SK-N-SH treated with all-trans-retinoic acid at 6 μM for 48 hours (cell line): ENCODE data around the gene ARAP1.

Experiments used
- ATAC-seq: fragments of 200-7000 bp; cut with Tn5 transposase; 3 replicates; pipeline ENCODE4 v1.9.1; 2020; ENCODE audit warnings: mild to moderate bottlenecking, moderate library complexity
- BACH2 ChIP-seq: fragments of 250-450 bp; sonication (Bioruptor Pico); IDR thresholded peaks from 2 replicates; pipeline ENCODE4 v1.9.0; 2021; ENCODE audit warnings: mild to moderate bottlenecking, borderline replicate concordance
- CSDC2 ChIP-seq: fragments of 250-450 bp; sonication (Bioruptor Pico); IDR thresholded peaks from 2 replicates; pipeline ENCODE4 v1.5.0; 2020; ENCODE audit warnings: mild to moderate bottlenecking, moderate library complexity
- CSRNP3 ChIP-seq: fragments of 250-450 bp; sonication (Bioruptor Pico); IDR thresholded peaks from 2 replicates; pipeline ENCODE4 v1.5.1; 2021; ENCODE audit warnings: mild to moderate bottlenecking, moderate library complexity
- ESRRG ChIP-seq: fragments of 250-450 bp; sonication (Bioruptor Pico); IDR thresholded peaks from 2 replicates; pipeline ENCODE4 v1.6.1; 2021; ENCODE audit warnings: mild to moderate bottlenecking
- GLIS3 ChIP-seq: fragments of 250-450 bp; sonication (Bioruptor Pico); IDR thresholded peaks from 2 replicates; pipeline ENCODE4 v1.5.0; 2020; ENCODE audit warnings: mild to moderate bottlenecking, moderate library complexity
- ISL1 ChIP-seq: fragments of 250-450 bp; sonication (Bioruptor Pico); IDR thresholded peaks from 2 replicates; pipeline ENCODE4 v2.1.2; 2022; ENCODE audit warnings: mild to moderate bottlenecking, moderate library complexity
- OSR1 ChIP-seq: fragments of 250-450 bp; sonication (Bioruptor Pico); IDR thresholded peaks from 2 replicates; pipeline ENCODE4 v1.8.0; 2022; ENCODE audit warnings: moderate library complexity, mild to moderate bottlenecking, inconsistent platforms
- PATZ1 ChIP-seq: fragments of 250-450 bp; sonication (Bioruptor Pico); IDR thresholded peaks from 2 replicates; pipeline ENCODE4 v1.8.0; 2020; ENCODE audit warnings: mild to moderate bottlenecking, moderate library complexity, borderline replicate concordance
- PPARA ChIP-seq: fragments of 250-450 bp; sonication (Bioruptor Pico); IDR thresholded peaks from 2 replicates; pipeline ENCODE4 v1.5.0; 2020; ENCODE audit warnings: mild to moderate bottlenecking, borderline replicate concordance
- TCF4 ChIP-seq: fragments of 250-450 bp; sonication (Bioruptor Pico); IDR thresholded peaks from 2 replicates; pipeline ENCODE4 v1.8.0; 2021; ENCODE audit warnings: mild to moderate bottlenecking, moderate library complexity, borderline replicate concordance
- TOX ChIP-seq: fragments of 250-450 bp; sonication (Bioruptor Pico); IDR thresholded peaks from 2 replicates; pipeline ENCODE4 v1.8.0; 2021; ENCODE audit warnings: mild to moderate bottlenecking, moderate library complexity, borderline replicate concordance
- ZFP3 ChIP-seq: fragments of 250-450 bp; sonication (Bioruptor Pico); IDR thresholded peaks from 2 replicates; pipeline ENCODE4 v1.5.0; 2020; ENCODE audit warnings: mild to moderate bottlenecking, moderate library complexity
- ZFP30 ChIP-seq: fragments of 450-650 bp; formaldehyde crosslinking; IDR thresholded peaks from 2 replicates; pipeline ENCODE4 v1.5.0; 2022; ENCODE audit warnings: mild to moderate bottlenecking, moderate library complexity
- ZNF565 ChIP-seq: fragments of 450-650 bp; formaldehyde crosslinking; conservative IDR thresholded peaks from 2 replicates; pipeline ENCODE4 v1.5.0; 2020; ENCODE audit warnings: low read depth, mild to moderate bottlenecking, moderate library complexity
- ZNF70 ChIP-seq: fragments of 450-650 bp; formaldehyde crosslinking; IDR thresholded peaks from 2 replicates; pipeline ENCODE4 v1.5.0; 2020; ENCODE audit warnings: mild to moderate bottlenecking, moderate library complexity
- TF ChIP-seq, protein P1 (sequence below): fragments of 250-450 bp; sonication (Bioruptor Pico); IDR thresholded peaks from 2 replicates; pipeline ENCODE4 v1.8.0; 2021; ENCODE audit warnings: low read depth, mild to moderate bottlenecking, moderate library complexity, borderline replicate concordance
- TF ChIP-seq, protein P2 (sequence below): fragments of 250-450 bp; sonication (Bioruptor Pico); IDR thresholded peaks from 2 replicates; pipeline ENCODE4 v1.5.0; 2020; ENCODE audit warnings: mild to moderate bottlenecking, moderate library complexity
- TF ChIP-seq, protein P3 (sequence below): fragments of 250-450 bp; sonication (Bioruptor Pico); IDR thresholded peaks from 2 replicates; pipeline ENCODE4 v1.5.1; 2020; ENCODE audit warnings: low read depth, mild to moderate bottlenecking, moderate library complexity

The ARAP1 gene

GRCh38 chr11:72681226-72682153 lies 70.7 kb downstream of the ARAP1 start:
- ATAC-seq = no peak
- TF ChIP-seq BACH2 (CRISPR knock-in tag) = no peak
- no peak for TF ChIP-seq PATZ1 (CRISPR knock-in tag)
- TF ChIP-seq ZNF565 (CRISPR knock-in tag) = no peak
- no peak for TF ChIP-seq ZFP30 (CRISPR knock-in tag)
- TF ChIP-seq ESRRG (CRISPR knock-in tag) = no peak
- TF ChIP-seq CSDC2 (CRISPR knock-in tag) = no peak
- TF ChIP-seq GLIS3 (CRISPR knock-in tag) = no peak
- TF ChIP-seq, protein P1, sequence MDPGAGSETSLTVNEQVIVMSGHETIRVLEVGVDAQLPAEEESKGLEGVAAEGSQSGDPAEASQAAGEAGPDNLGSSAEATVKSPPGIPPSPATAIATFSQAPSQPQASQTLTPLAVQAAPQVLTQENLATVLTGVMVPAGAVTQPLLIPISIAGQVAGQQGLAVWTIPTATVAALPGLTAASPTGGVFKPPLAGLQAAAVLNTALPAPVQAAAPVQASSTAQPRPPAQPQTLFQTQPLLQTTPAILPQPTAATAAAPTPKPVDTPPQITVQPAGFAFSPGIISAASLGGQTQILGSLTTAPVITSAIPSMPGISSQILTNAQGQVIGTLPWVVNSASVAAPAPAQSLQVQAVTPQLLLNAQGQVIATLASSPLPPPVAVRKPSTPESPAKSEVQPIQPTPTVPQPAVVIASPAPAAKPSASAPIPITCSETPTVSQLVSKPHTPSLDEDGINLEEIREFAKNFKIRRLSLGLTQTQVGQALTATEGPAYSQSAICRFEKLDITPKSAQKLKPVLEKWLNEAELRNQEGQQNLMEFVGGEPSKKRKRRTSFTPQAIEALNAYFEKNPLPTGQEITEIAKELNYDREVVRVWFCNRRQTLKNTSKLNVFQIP (CRISPR knock-in tag) = no peak
- no peak for TF ChIP-seq ISL1
- no peak for TF ChIP-seq ZFP3 (CRISPR knock-in tag)
- no peak for TF ChIP-seq CSRNP3 (CRISPR knock-in tag)
- TF ChIP-seq TCF4 = no peak
- no peak for TF ChIP-seq PPARA
- TF ChIP-seq ZNF70 (CRISPR knock-in tag) = no peak

DNA sequence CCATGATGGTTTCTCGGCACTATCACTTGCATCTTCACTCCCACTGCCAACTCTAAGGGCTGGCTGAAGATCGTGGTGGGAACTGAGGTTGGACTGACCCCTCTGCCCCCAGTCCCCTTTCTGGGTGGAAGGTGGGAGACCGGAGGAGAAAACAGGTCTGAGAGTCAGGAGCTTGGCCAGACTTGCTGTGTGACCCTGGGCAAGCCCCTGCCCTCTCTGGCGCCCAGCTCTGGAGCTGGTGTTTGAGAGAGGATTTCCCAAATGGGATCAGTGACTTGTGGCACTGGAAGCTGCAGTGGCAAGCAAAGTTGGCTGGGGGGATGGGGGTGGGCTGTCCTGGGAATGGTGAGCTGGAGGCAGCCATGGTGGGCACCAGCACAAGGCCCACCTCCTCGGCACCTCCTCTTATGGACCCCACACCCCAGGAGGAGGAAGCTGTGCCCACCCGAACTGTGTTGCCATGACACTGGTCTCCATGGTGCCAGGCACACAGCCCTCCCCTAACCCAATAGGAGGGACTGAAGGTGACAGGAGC lies 71.5 kb downstream of the ARAP1 start:
- no peak for ATAC-seq
- TF ChIP-seq OSR1 (CRISPR knock-in tag) = no peak
- TF ChIP-seq BACH2 (CRISPR knock-in tag) = no peak
- no peak for TF ChIP-seq ZFP30 (CRISPR knock-in tag)
- no peak for TF ChIP-seq TOX (CRISPR knock-in tag)
- TF ChIP-seq, protein P2, sequence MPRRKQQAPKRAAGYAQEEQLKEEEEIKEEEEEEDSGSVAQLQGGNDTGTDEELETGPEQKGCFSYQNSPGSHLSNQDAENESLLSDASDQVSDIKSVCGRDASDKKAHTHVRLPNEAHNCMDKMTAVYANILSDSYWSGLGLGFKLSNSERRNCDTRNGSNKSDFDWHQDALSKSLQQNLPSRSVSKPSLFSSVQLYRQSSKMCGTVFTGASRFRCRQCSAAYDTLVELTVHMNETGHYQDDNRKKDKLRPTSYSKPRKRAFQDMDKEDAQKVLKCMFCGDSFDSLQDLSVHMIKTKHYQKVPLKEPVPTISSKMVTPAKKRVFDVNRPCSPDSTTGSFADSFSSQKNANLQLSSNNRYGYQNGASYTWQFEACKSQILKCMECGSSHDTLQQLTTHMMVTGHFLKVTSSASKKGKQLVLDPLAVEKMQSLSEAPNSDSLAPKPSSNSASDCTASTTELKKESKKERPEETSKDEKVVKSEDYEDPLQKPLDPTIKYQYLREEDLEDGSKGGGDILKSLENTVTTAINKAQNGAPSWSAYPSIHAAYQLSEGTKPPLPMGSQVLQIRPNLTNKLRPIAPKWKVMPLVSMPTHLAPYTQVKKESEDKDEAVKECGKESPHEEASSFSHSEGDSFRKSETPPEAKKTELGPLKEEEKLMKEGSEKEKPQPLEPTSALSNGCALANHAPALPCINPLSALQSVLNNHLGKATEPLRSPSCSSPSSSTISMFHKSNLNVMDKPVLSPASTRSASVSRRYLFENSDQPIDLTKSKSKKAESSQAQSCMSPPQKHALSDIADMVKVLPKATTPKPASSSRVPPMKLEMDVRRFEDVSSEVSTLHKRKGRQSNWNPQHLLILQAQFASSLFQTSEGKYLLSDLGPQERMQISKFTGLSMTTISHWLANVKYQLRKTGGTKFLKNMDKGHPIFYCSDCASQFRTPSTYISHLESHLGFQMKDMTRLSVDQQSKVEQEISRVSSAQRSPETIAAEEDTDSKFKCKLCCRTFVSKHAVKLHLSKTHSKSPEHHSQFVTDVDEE (CRISPR knock-in tag) = no peak
- TF ChIP-seq CSDC2 (CRISPR knock-in tag) = no peak
- TF ChIP-seq, protein P3, sequence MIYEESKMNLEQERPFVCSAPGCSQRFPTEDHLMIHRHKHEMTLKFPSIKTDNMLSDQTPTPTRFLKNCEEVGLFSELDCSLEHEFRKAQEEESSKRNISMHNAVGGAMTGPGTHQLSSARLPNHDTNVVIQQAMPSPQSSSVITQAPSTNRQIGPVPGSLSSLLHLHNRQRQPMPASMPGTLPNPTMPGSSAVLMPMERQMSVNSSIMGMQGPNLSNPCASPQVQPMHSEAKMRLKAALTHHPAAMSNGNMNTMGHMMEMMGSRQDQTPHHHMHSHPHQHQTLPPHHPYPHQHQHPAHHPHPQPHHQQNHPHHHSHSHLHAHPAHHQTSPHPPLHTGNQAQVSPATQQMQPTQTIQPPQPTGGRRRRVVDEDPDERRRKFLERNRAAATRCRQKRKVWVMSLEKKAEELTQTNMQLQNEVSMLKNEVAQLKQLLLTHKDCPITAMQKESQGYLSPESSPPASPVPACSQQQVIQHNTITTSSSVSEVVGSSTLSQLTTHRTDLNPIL = no peak
- TF ChIP-seq, protein P1 (CRISPR knock-in tag) = no peak
- no peak for TF ChIP-seq PPARA
